GM12891 (cell line): ENCODE data around the gene NGB.

ENCODE experiments used
- POLR2A ChIP-seq: IDR thresholded peaks from 2 replicates; pipeline ENCODE4 v1.6.1; 2011; ENCODE audit warnings: low read depth, low read length, control low read depth
- POLR2AphosphoS5 ChIP-seq: IDR thresholded peaks from 2 replicates; pipeline ENCODE4 v1.6.1; 2011; ENCODE audit warnings: low read depth, low read length, control low read depth
- TAF1 ChIP-seq: IDR thresholded peaks from 2 replicates; pipeline ENCODE4 v1.6.1; 2011; ENCODE audit warnings: low read depth, low read length, control low read depth

- TF ChIP-seq POLR2A, result no peak
- no peak for TF ChIP-seq POLR2AphosphoS5
- no peak for TF ChIP-seq TAF1
Observed at GRCh38 chr14:77286576-77286975, 15.6 kb upstream of the NGB start.
